SU-DHL-6 (cell line): ENCODE data around the gene CBY1.

ENCODE experiments used
- H2AFZ ChIP-seq: fragments of 200-600 bp; sonication (generic); 2 replicates; pipeline ENCODE4 v1.6.1; 2014; ENCODE audit warnings: low read depth, mild to moderate bottlenecking, moderate library complexity, mixed read lengths, antibody characterized with exemption, low read length; ENCODE audit not compliant: severe bottlenecking
- H3F3A ChIP-seq: fragments of 200-600 bp; shearing (Covaris generic); 2 replicates; pipeline ENCODE4 v1.6.0; 2016; ENCODE audit warnings: antibody characterized with exemption, mild to moderate bottlenecking; ENCODE audit not compliant: insufficient read depth
- H3K27ac ChIP-seq: fragments of 200-600 bp; sonication (generic); 2 replicates; pipeline ENCODE4 v1.5.1; 2016; ENCODE audit warnings: low read depth, mild to moderate bottlenecking, low read length, moderate library complexity, mixed read lengths
- H3K27me3 ChIP-seq: fragments of 200-600 bp; sonication (generic), shearing (Covaris generic); 2 replicates; pipeline ENCODE4 v1.6.0; 2014; ENCODE audit warnings: mild to moderate bottlenecking, low read length
- H3K36me3 ChIP-seq: fragments of 200-600 bp; sonication (generic); 2 replicates; pipeline ENCODE4 v1.6.1; 2014; ENCODE audit warnings: mild to moderate bottlenecking, low read length, mixed read lengths
- H3K4me2 ChIP-seq: fragments of 300-600, 200-600 bp; shearing (Covaris generic), sonication (generic); 2 replicates; pipeline ENCODE4 v1.6.0; 2014; ENCODE audit warnings: low read length, low read depth, mild to moderate bottlenecking; ENCODE audit not compliant: poor library complexity, severe bottlenecking
- H3K4me3 ChIP-seq: fragments of 200-600 bp; sonication (generic); 2 replicates; pipeline ENCODE4 v1.5.1; 2014; ENCODE audit warnings: antibody characterized with exemption, low read length, mild to moderate bottlenecking, mixed read lengths; ENCODE audit not compliant: insufficient read depth, poor library complexity, severe bottlenecking
- H3K79me2 ChIP-seq: fragments of 200-600 bp; sonication (generic); 2 replicates; pipeline ENCODE4 v1.6.1; 2014; ENCODE audit warnings: mild to moderate bottlenecking, low read length, moderate library complexity; ENCODE audit not compliant: insufficient read depth
- H3K9ac ChIP-seq: fragments of 200-600 bp; sonication (generic); 2 replicates; pipeline ENCODE4 v1.7.0; 2014; ENCODE audit warnings: mild to moderate bottlenecking, low read length
- H3K9me2 ChIP-seq: fragments of 200-600 bp; sonication (generic); replicated peaks from 2 replicates; pipeline ENCODE4 v1.6.1; 2014; ENCODE audit warnings: low read length; ENCODE audit not compliant: insufficient read depth
- H3K9me3 ChIP-seq: fragments of 200-600 bp; sonication (generic); 2 replicates; pipeline ENCODE4 v1.6.1; 2014; ENCODE audit warnings: low read length, mixed read lengths; ENCODE audit not compliant: insufficient read depth
- H4K20me1 ChIP-seq: fragments of 200-600 bp; sonication (generic); 2 replicates; pipeline ENCODE4 v1.6.1; 2014; ENCODE audit warnings: low read depth, mild to moderate bottlenecking, antibody characterized with exemption, low read length, moderate library complexity, mixed read lengths
- CTCF ChIP-seq: fragments of 200-600 bp; sonication (generic); IDR thresholded peaks from one replicate; pipeline ENCODE4 v1.5.1; 2017; ENCODE audit warnings: antibody characterized with exemption, mild to moderate bottlenecking, low read length, moderate library complexity; ENCODE audit not compliant: insufficient read depth, poor library complexity, severe bottlenecking
- EZH2phosphoT487 ChIP-seq: fragments of 200-600 bp; sonication (generic), shearing (Covaris generic); conservative IDR thresholded peaks from 2 replicates; pipeline ENCODE4 v1.6.1; 2018; ENCODE audit warnings: mild to moderate bottlenecking, antibody characterized with exemption, low read length, moderate library complexity, mixed read lengths

CBY1 gene

DNA sequence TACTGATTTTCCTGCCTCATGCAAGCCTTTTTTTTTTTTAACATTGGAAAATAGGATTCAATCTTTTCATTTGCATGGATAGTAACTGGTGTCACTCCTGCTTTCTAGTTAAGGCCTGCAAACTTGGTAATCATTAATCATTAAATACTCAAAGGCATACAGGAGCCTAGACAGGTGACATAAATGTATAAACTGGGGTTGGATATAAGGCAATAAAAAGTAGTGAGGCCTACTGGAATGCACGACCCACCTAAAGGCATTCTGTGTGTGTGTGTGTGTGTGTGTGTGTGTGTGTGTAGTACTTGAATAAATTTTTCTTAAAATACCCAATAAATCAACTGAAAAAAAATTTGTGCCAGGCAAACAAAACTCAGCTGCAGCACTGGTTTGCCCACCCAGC, 33.2 kb downstream of the CBY1 start:
- Histone ChIP-seq H3K4me3 (no peak overlapping the region), H3K9me3 (no peaks in the 10 kb centered on the region), H3K79me2 (peaks cover 8% of the 10 kb centered on the region; the same call in 1 of the 2 replicates), H3F3A (no peaks in the 10 kb centered on the region), H4K20me1 (no peaks in the 10 kb centered on the region), H3K4me2 (no peak overlapping the region), H3K9me2 (no peaks in the 10 kb centered on the region), H2AFZ (no peak overlapping the region), H3K27me3 (no peaks in the 10 kb centered on the region), H3K27ac (no peak overlapping the region), H3K36me3 (0 out of 2 replicates have a peak, but pooled peaks cover 4% of the 10 kb centered on the region), H3K9ac (no peak overlapping the region)
- TF ChIP-seq EZH2phosphoT487 (no peak), CTCF (no peak)

DNA sequence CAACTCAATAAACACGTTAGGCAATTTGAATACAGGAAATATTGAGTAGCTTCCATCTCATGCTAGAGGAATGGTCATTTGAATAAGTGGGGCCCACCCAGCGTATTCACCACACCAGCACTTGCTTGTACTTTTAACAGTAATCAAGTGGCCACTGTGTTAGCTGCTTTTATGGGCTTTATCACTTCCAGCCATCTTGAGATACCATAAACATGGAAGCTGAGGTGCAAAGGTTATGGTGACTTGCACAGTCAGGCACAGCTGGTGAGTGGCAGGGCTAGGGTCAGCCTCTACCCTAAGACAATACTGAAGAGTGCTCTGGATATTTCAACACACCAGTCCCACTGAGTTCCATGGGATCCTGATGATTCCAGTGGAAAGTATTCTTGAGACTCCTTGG, 37.6 kb downstream of the CBY1 start:
- Histone ChIP-seq H3K79me2 (peaks cover 44% of the 10 kb centered on the region; the same call in 1 of the 2 replicates), H3K36me3 (0 out of 2 replicates have a peak, but pooled peaks cover 2% of the 10 kb centered on the region), H3K9ac (no peak overlapping the region), H2AFZ (no peak overlapping the region), H4K20me1 (no peaks in the 10 kb centered on the region), H3K27me3 (no peaks in the 10 kb centered on the region), H3K9me3 (no peaks in the 10 kb centered on the region), H3K9me2 (no peaks in the 10 kb centered on the region), H3F3A (no peaks in the 10 kb centered on the region), H3K4me2 (no peak overlapping the region), H3K27ac (no peak overlapping the region), H3K4me3 (no peak overlapping the region)
- TF ChIP-seq CTCF (no peak), EZH2phosphoT487 (no peak)

GRCh38 chr22:38694940-38695339, 38.5 kb downstream of the CBY1 start:
- Histone ChIP-seq H3F3A (peaks cover 4% of the 10 kb centered on the region; the same call in 1 of the 2 replicates), H3K9me3 (no peaks in the 10 kb centered on the region), H3K79me2 (peaks cover 53% of the 10 kb centered on the region), H3K9me2 (no peaks in the 10 kb centered on the region), H3K27ac (no peak overlapping the region), H3K4me2 (no peak overlapping the region), H4K20me1 (no peaks in the 10 kb centered on the region), H3K36me3 (0 out of 2 replicates have a peak, but pooled peaks cover under 1% of the 10 kb centered on the region), H3K27me3 (no peaks in the 10 kb centered on the region), H2AFZ (no peak overlapping the region), H3K9ac (no peak overlapping the region), H3K4me3 (no peak overlapping the region)
- TF ChIP-seq EZH2phosphoT487 = no peak
- no peak for TF ChIP-seq CTCF
